Measurements from ENCODE around the gene CACNG4. TPM values are rescaled to one million over a fixed set of nuclear protein-coding genes. Genes with fewer than 3 reads are reported as not detected.

The CACNG4 gene
- total RNA-seq, 1 donor from 2014 or later = 5.1 TPM

DNA sequence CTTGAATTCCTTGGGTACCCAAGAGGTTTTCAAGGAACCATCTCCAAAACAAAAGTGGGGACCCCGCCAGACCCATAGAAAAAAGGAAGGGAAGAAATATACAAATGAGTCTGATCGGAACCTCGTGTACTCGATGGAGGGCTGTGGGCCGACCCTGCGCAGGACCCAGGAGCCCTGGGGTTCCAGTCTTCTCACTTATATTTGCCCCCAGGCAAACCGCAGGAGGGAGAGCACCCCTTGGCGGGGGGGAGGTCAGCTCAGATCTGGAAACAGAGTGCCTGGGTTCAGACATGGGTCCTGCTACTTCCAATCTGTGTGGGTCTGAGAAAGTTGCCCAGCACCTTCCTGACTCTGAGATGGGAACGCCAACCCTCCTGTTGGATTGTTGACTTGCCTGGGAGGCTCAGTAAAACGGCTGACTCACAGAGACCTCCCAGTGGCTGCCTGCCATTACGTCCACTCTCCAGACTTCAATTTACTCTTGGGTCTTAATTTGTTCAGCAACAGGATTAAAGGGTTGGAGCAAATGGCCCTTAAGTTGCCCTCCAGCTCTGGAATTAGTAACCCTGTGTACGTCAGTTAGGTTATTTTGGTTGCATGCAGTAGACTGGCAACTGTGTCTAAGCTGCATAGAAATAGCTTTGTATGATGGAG is 24.9 kb upstream of the CACNG4 start:
- no peak for ATAC-seq
- intact Hi-C loops (cut with DNase I) = no loop called here

DNA sequence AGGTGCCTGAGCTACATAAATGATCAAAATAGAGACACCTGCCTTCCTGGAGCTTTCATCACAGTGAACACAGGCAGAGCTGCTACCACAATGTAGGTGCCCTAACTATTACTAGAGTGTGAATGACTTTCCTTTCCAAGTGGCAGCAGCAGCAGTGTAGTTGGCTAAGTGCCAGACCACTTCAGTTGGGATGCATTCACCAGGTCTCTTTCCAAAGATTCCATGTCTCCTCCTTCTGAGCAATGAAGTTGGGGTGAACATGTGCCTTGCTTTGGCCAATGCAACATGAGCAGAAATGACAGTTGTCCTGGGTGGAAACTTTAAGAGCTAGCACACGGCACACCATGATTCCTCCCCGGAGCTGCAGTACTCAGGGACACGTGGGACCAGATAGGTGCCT is 23.3 kb upstream of the CACNG4 start:
- no peak overlapping the region for H3K27ac ChIP-seq
- no peaks in the 10 kb centered on the region for H3K36me3 ChIP-seq
- peaks cover 23% of the 10 kb centered on the region for H3K27me3 ChIP-seq (ENCODE audit: low read depth)
- H3K9me3 ChIP-seq = no peaks in the 10 kb centered on the region
- TF ChIP-seq, protein P1, sequence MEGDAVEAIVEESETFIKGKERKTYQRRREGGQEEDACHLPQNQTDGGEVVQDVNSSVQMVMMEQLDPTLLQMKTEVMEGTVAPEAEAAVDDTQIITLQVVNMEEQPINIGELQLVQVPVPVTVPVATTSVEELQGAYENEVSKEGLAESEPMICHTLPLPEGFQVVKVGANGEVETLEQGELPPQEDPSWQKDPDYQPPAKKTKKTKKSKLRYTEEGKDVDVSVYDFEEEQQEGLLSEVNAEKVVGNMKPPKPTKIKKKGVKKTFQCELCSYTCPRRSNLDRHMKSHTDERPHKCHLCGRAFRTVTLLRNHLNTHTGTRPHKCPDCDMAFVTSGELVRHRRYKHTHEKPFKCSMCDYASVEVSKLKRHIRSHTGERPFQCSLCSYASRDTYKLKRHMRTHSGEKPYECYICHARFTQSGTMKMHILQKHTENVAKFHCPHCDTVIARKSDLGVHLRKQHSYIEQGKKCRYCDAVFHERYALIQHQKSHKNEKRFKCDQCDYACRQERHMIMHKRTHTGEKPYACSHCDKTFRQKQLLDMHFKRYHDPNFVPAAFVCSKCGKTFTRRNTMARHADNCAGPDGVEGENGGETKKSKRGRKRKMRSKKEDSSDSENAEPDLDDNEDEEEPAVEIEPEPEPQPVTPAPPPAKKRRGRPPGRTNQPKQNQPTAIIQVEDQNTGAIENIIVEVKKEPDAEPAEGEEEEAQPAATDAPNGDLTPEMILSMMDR (IDR thresholded peaks at IDR 0.05) = no peak
- no peak overlapping the region for H3K4me3 ChIP-seq
- intact Hi-C loops (cut with DNase I) = no loop called here
- DNase-seq (no peak), ATAC-seq (no peak)
- no peaks in the 10 kb centered on the region for H3K4me1 ChIP-seq

More for the DNA sequence above, 24.9 kb upstream of the CACNG4 start:
- Histone ChIP-seq H3K9me3 (no peaks in the 10 kb centered on the region), H3K4me1 (no peaks in the 10 kb centered on the region), H3K27me3 (ENCODE audit: low read depth) (peaks cover 11% of the 10 kb centered on the region), H3K36me3 (no peaks in the 10 kb centered on the region), H3K4me3 (no peak overlapping the region), H3K27ac (no peak overlapping the region)
- DNase-seq = no peak
- TF ChIP-seq, protein P1 (IDR thresholded peaks at IDR 0.05) = no peak

DNA sequence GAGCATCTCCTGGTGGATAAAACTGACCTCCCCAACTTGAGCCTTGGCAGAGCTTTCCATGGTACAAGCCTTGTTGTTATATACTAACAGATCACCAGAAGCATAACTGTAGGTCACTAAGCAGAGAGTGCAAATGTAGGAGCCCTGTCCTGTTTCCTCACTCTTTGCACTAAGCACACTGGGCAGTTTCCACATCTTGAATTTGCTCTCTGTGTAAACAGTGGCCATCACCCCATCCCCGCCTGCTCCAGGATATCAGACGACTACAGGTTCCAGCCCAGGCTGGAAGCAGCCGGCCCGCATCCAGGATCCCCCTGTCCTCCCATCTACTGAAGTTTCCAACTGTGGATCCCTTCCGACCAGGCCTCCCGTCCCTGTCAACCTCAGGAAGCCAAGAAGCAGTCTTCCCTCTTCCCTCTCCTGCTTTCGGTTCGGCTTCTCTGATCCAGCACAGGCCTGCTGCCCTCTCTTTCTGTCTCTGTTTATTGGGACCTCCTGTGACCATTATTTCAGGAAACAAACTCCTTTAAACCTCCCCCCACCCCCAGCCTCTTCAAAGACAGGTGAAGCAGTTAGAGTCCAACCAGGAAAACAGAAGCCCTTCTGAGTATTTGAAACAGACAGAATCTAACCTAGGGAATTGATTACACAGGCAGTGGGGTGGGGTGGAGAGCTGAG is 22.6 kb upstream of the CACNG4 start:
- H3K9me3 ChIP-seq = no peaks in the 10 kb centered on the region
- H3K27me3 ChIP-seq (ENCODE audit: low read depth) = peaks cover 28% of the 10 kb centered on the region
- intact Hi-C loops (cut with DNase I) = no loop called here
- H3K4me1 ChIP-seq = no peaks in the 10 kb centered on the region
- no peaks in the 10 kb centered on the region for H3K36me3 ChIP-seq
- no peak for DNase-seq
- TF ChIP-seq, protein P1 (IDR thresholded peaks at IDR 0.05) = no peak
- H3K4me3 ChIP-seq = no peak overlapping the region
- ATAC-seq = no peak
- H3K27ac ChIP-seq = no peak overlapping the region

DNA sequence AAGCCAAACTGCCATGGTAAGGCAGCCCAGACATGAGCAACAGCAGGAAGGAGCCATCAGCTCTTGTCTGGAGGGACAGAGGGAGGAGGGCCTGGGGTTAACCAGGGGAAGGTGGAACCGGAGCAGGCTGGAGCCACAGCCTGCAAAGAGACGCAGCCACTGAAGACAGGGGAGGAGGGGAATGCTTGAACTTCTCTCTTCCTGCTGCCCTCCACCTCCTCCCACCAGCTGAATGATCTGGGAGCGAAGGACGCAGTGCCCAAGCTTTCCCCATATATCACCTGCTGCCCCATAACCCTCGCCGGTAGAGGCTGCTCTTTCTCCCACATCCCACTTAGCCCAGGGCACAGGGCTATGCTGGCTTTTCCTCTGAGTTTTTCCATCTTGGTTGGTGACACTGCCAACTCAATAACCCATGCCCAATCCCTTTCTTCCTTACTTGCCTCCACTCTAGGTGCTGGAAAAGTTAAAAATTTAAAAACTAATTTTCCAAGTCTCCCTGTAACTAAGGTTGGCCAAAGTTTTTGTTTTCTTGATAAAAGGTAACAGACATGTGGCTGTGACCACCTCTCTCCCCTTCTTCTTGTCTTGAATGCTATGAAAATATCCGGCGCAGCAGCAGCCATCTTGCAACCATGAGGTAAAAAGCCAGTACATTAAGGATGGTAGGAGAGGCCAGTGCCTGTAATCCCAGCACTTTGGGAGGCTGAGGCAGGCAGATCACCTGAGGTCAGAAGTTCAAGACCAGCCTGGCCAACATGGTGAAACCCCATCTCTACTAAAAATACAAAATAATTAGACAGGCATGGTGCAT is 21.8 kb upstream of the CACNG4 start:
- intact Hi-C loops (cut with DNase I) = no loop called here
- ATAC-seq (no peak), DNase-seq (no peak)
- Histone ChIP-seq H3K27ac (no peak overlapping the region), H3K4me1 (no peaks in the 10 kb centered on the region), H3K27me3 (ENCODE audit: low read depth) (peaks cover 31% of the 10 kb centered on the region), H3K4me3 (no peak overlapping the region), H3K36me3 (no peaks in the 10 kb centered on the region), H3K9me3 (no peaks in the 10 kb centered on the region)
- TF ChIP-seq, protein P1 (IDR thresholded peaks at IDR 0.05) = no peak

DNA sequence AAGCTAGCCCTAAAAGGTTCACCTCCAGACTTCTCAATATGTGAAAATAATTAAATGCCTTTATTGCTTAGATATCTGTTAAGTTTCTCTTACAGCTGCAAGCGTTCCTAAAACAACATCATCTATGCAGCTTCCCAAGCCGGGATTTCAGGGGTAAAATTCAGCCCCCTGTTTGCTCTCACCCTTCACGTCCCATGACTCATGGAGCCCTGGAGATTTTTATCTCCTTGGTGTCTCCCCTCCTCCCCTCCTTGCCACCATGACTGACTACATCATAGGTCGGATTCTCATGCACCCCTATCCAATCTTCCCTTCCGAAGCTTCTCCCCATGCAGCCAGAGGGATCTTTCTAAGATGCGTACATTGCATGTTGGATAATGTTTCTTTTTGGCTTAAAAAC is 21.0 kb upstream of the CACNG4 start:
- H3K27ac ChIP-seq = no peak overlapping the region
- H3K27me3 ChIP-seq (ENCODE audit: low read depth) = peaks cover 31% of the 10 kb centered on the region
- no peak overlapping the region for H3K4me3 ChIP-seq
- no peak for DNase-seq
- intact Hi-C loops (cut with DNase I) = no loop called here
- no peaks in the 10 kb centered on the region for H3K36me3 ChIP-seq
- TF ChIP-seq, protein P1 (IDR thresholded peaks at IDR 0.05) = no peak
- no peaks in the 10 kb centered on the region for H3K4me1 ChIP-seq
- no peaks in the 10 kb centered on the region for H3K9me3 ChIP-seq
- ATAC-seq = no peak
